Pancreas (tissue), 10 donors: ENCODE data around the gene PRDM16. TPM values are rescaled to one million over a fixed set of nuclear protein-coding genes. Genes with fewer than 3 reads are reported as not detected.

Source experiments
- ATAC-seq, 4 donors: fragments of 200-7000 bp; cut with Tn5 transposase; one replicate each; pipeline versions ENCODE4 v1.8.0 to v1.9.1; 2020; ENCODE audit warnings: mild to moderate bottlenecking in 4 of 4, moderate library complexity in 4 of 4
- DNase-seq, 6 donors: peaks; one replicate each; pipeline ENCODE4 v3.0.0-alpha.2; 2020
- FAIRE-seq: peaks from 2 replicates; lab custom pipeline; 2012; peaks lifted over from hg19 to GRCh38; lab: Jason Lieb, UNC
- H3K27ac ChIP-seq, 4 donors: fragments of 200-600 bp; sonication (generic); 1 replicate in 3 of 4; 2 replicates in 1 of 4; pipeline versions ENCODE4 v1.5.0 to v1.8.0; 2020
- H3K27me3 ChIP-seq, 4 donors: fragments of 200-600 bp; one replicate each; pipeline ENCODE4 v1.8.0; 2021
- H3K36me3 ChIP-seq, 3 donors: fragments of 200-600 bp; sonication (generic) in 1 of 3; one replicate each; pipeline versions ENCODE4 v1.5.0 to v1.8.0; 2020 to 2021
- H3K4me1 ChIP-seq, 3 donors: fragments of 200-600 bp; one replicate each; pipeline ENCODE4 v1.8.0; 2021
- H3K4me3 ChIP-seq, 4 donors: fragments of 200-600 bp; sonication (generic) in 2 of 4; one replicate each; pipeline versions ENCODE4 v1.5.0 to v1.8.0; 2020 to 2021
- H3K9me3 ChIP-seq, 4 donors: fragments of 200-600 bp; one replicate each; pipeline ENCODE4 v1.8.0; 2021
- WGBS, 2 donors: extraction: QIAGEN DNeasy Blood & Tissue Kit; methylation state at CpG; one replicate each; pipeline ENCODE4 v1.1.7; 2013; 5-methylcytosine and 5-hydroxymethylcytosine counted together
- intact Hi-C, 3 donors: fragments of 100-400 bp; cut with DNase I; formaldehyde crosslinking; loops; one replicate each; pipeline versions ENCODE4 v1.11.1 to v1.14.2; 2022
- polyA plus RNA-seq, 2 donors: library from polyadenylated mRNA; stranded (reverse); fragments of 200-250 nt; gene quantifications; one replicate each; pipeline ENCODE4 v1.2.3, GENCODE V29; 2013
- total RNA-seq, 6 donors: library from RNA; stranded (reverse); fragmentation: NEBNext Ultra II Directional in 4 of 6; extraction: Animal tissue kit (Norgen Biotek cat#: 25700) in 4 of 6; gene quantifications; one replicate each; pipeline versions ENCODE4 v1.2.1 to v1.2.4, GENCODE V29; 2021 to 2023
- TF ChIP-seq, protein P1 (sequence below), 4 donors: fragments of 200-600 bp; sonication (generic) in 3 of 4; IDR thresholded peaks; one replicate each; pipeline versions ENCODE4 v1.5.0 to v1.8.0; 2021; ENCODE audit warnings: antibody characterized with exemption in 4 of 4
- donor health status: healthy with polysubstance abuse.
- donor health status: DM: no; HTN: no; CAD: no; lungs with moderate emphysema.
- donor health status: DM: no; HTN: no; CAD: no.
- donor health status: control.
- donor health status: control.
- donor health status: Bipolar disorder and iron deficiency.
- donor health status: DM: yes; HTN: yes; CAD: no.
- donor health status: DM: no; HTN: no; CAD: no.
- donor health status: DM: no; HTN: no; CAD: no.
- donor health status: DM: yes; HTN: yes; CAD: no.

PRDM16 gene
- total and polyA plus RNA-seq, 8 donors, result 6.6 to 19.2 (median 14.9) TPM

DNA sequence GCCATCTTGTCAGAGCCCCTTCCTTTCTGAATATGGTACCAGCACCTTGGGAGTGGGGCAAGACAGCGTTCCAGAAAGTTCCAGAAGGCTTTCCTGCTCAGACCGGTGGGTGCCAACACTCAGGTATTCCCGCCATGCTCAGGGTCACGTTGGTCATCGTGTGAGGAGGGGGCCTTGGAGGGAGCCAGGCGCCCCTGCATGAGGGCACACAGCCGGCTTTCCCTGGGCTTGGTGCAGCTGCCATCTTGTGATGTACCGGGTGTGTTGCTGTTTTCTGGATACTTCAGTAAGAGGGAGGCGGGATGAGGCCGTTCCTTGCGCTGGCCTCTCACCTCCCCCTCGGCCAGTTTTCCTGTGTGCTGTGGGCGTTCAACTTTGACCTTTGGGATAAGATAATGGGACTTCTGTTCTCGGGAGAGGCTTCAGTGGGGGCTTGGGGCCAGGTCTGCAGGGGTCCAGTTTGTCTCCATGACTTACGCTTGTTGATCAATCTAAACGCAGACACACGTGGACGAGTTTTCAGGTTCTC lies 69.7 kb downstream of the PRDM16 start:
- Histone ChIP-seq H3K27me3 (no peaks in the 10 kb centered on the region), H3K27ac (peak overlapping the region in 1 of 4 donors; percentile 33), H3K9me3 (no peaks in the 10 kb centered on the region), H3K4me3 (no peak overlapping the region), H3K36me3 (no peaks in the 10 kb centered on the region), H3K4me1 (peaks cover 16 to 30% (median 19%) of the 10 kb centered on the region in 3 donors)
- WGBS, 2 donors, result 76 to 80% methylated on average over 18 of the region's 18 CpGs
- TF ChIP-seq, protein P1, sequence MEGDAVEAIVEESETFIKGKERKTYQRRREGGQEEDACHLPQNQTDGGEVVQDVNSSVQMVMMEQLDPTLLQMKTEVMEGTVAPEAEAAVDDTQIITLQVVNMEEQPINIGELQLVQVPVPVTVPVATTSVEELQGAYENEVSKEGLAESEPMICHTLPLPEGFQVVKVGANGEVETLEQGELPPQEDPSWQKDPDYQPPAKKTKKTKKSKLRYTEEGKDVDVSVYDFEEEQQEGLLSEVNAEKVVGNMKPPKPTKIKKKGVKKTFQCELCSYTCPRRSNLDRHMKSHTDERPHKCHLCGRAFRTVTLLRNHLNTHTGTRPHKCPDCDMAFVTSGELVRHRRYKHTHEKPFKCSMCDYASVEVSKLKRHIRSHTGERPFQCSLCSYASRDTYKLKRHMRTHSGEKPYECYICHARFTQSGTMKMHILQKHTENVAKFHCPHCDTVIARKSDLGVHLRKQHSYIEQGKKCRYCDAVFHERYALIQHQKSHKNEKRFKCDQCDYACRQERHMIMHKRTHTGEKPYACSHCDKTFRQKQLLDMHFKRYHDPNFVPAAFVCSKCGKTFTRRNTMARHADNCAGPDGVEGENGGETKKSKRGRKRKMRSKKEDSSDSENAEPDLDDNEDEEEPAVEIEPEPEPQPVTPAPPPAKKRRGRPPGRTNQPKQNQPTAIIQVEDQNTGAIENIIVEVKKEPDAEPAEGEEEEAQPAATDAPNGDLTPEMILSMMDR (IDR thresholded peaks at IDR 0.05), result no peak
- no peak for DNase-seq
- no peak for ATAC-seq
- FAIRE-seq, result no peak
- intact Hi-C loops, result no loop called here

DNA sequence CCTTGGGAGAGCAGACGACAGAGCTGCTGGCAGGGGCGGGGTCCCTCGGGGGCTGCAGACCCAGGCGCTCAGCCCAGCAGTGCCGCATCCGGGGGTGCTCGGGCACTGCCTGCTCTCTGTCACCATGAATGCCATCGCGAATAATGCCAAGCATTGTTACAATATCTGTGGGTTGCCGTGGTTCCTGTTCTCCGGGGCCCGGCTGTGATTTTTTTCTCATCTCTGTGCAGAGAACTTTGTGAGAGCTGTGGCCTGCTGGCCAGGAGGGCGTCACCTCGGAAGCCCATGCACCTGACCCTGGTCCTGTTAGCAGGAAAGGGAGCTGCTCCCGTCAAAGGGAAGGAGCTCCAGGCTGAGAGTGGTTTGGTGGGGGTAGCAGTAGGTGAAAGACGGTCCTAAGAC lies 70.4 kb downstream of the PRDM16 start:
- ATAC-seq, result peak in 3 of 4 donors; percentile 4 to 18 (median 16)
- intact Hi-C loops, result no loop called here
- no peaks in the 10 kb centered on the region for H3K36me3 ChIP-seq
- H3K27me3 ChIP-seq, result no peaks in the 10 kb centered on the region
- TF ChIP-seq, protein P1 (IDR thresholded peaks at IDR 0.05), result no peak
- H3K9me3 ChIP-seq, result no peaks in the 10 kb centered on the region
- DNase-seq, result peak in 1 of 6 donors; percentile 34
- peak overlapping the region in 3 of 4 donors; percentile 26 to 33 (median 33) for H3K27ac ChIP-seq
- H3K4me3 ChIP-seq, result no peak overlapping the region
- 43 to 48% methylated on average over 15 to 16 of the region's 16 CpGs for WGBS, 2 donors
- FAIRE-seq, result no peak
- H3K4me1 ChIP-seq, result peaks cover 9 to 23% (median 11%) of the 10 kb centered on the region in 3 donors

DNA sequence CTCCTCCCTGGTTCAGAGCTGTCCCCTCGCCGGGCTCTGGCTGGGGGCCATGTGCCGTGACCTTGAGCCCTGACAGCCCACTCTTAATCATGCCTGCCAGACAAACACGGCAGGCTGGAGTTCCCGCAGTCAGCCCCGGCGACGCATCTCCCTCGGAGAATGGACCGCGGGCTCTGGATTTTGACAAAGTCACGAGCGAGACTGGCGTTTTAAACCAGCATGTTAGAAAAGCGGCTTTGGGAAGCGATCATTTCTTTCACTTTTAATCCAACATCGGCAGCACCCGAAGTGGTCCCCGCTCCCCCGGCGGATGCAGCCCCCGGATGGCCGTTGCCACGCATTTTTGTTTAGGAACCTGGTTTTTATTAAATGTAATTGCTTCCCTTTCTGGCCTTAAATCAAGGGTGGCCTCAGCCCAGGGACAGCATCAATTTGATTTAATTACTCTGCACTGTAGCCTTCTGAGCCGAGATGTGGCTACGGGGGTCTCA lies 70.9 kb downstream of the PRDM16 start:
- H3K27me3 ChIP-seq, result no peaks in the 10 kb centered on the region
- H3K9me3 ChIP-seq, result no peaks in the 10 kb centered on the region
- H3K4me1 ChIP-seq, result peaks cover 5 to 18% (median 7%) of the 10 kb centered on the region in 3 donors
- ATAC-seq (peak in 2 of 4 donors; percentile 8 to 20), FAIRE-seq (no peak), DNase-seq (peak in 1 of 6 donors; percentile 54)
- intact Hi-C loops, result no loop called here
- 25 to 37% methylated on average over 26 of the region's 26 CpGs for WGBS, 2 donors
- TF ChIP-seq, protein P1 (IDR thresholded peaks at IDR 0.05), result no peak
- H3K36me3 ChIP-seq, result no peaks in the 10 kb centered on the region
- no peak overlapping the region for H3K4me3 ChIP-seq
- H3K27ac ChIP-seq, result peak overlapping the region in 3 of 4 donors; percentile 33 to 37 (median 33)

DNA sequence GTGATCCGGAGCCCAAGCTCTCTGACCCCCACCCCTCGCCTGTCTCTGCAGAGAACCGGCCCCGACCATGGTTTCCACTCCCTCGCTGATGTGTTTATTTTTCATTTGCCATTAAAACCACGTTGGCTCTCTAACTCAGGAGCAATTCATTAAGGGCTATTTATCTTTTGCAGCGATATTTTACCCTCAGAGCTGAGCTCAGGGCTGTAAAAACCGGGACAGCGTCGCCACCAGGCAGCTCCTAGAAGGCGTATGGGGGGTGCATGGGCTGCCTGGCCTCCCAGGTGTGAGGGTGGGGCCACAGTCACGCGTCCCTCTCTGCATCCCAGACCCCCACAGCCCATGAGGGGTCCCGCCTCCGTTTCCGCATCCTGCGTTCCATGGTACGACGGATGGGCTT lies 71.4 kb downstream of the PRDM16 start:
- DNase-seq (no peak), ATAC-seq (peak in 1 of 4 donors; percentile 12), FAIRE-seq (no peak)
- WGBS, 2 donors, result 63 to 74% methylated on average over 19 of the region's 19 CpGs
- Histone ChIP-seq H3K27ac (peak overlapping the region in 1 of 4 donors; percentile 37), H3K27me3 (no peaks in the 10 kb centered on the region), H3K4me3 (no peak overlapping the region), H3K36me3 (no peaks in the 10 kb centered on the region), H3K4me1 (peaks cover under 1 to 13% (median 2%) of the 10 kb centered on the region in 3 donors), H3K9me3 (no peaks in the 10 kb centered on the region)
- TF ChIP-seq, protein P1 (IDR thresholded peaks at IDR 0.05), result no peak
- intact Hi-C loops, result no loop called here

DNA sequence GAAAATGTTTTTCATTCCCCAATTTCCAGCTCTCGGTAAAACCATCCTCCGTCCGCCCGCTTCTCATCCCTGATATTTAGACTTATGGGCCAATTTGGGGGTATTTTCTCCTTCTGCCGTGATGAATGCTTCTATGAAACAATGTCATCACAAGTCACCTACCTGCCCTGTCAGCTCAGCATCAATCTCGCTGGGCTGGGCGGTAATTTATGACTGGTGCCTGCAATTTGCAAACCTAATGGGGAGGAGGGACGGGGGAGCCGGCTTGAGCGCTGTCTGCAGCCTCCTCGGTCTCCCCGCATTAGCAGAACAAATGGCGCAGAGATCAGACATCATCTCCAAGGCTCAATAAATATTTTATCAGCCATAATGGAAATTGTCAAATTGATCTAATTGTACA lies 72.1 kb downstream of the PRDM16 start:
- no peak for FAIRE-seq
- DNase-seq, result no peak
- Histone ChIP-seq H3K36me3 (no peaks in the 10 kb centered on the region), H3K4me3 (no peak overlapping the region), H3K9me3 (no peaks in the 10 kb centered on the region), H3K27me3 (no peaks in the 10 kb centered on the region), H3K4me1 (peaks cover 0 to 9% (median 0%) of the 10 kb centered on the region in 3 donors), H3K27ac (no peak overlapping the region)
- no peak for ATAC-seq
- intact Hi-C loops, result no loop called here
- TF ChIP-seq, protein P1 (IDR thresholded peaks at IDR 0.05), result no peak
- 92 to 95% methylated on average over 13 of the region's 13 CpGs for WGBS, 2 donors
